H1 (cell line): ENCODE data around the gene ISLR2. TPM values are rescaled to one million over a fixed set of nuclear protein-coding genes. Genes with fewer than 3 reads are reported as not detected.

Experiments
- CTCF ChIA-PET: fragments of 300-600 bp; sonication (Branson Sonifier 250); formaldehyde crosslinking; loops from one replicate; lab custom pipeline; 2021; ENCODE audit not compliant: partially characterized antibody; lab: Charles Lee
- POLR2A ChIA-PET: fragments of 300-600 bp; sonication (Branson Sonifier 250); formaldehyde crosslinking; loops from one replicate; lab custom pipeline; 2021; ENCODE audit warnings: inconsistent platforms; ENCODE audit not compliant: partially characterized antibody; lab: Charles Lee
- DNase-seq, 2 experiments: peaks; one replicate each; pipeline versions ENCODE4 v3.0.0 to v3.0.0-alpha.2; 2010 to 2022; ENCODE audit warnings: low spot score in 2 of 2, low read depth in 1 of 2, mixed read lengths in 1 of 2
- FAIRE-seq: peaks from 2 replicates; lab custom pipeline; 2011; peaks lifted over from hg19 to GRCh38; lab: Jason Lieb, UNC
- H2AFZ ChIP-seq: 2 replicates; pipeline ENCODE4 v1.8.1; 2012; ENCODE audit warnings: low read length, inconsistent platforms
- H2AK5ac ChIP-seq: 2 replicates; pipeline ENCODE4 v1.6.1; 2013; ENCODE audit warnings: low read depth, low read length
- H2BK120ac ChIP-seq: replicated peaks from 2 replicates; pipeline ENCODE3; 2013; ENCODE audit warnings: low read depth, low read length, inconsistent platforms
- H2BK12ac ChIP-seq: 2 replicates; pipeline ENCODE4 v1.6.1; 2013; ENCODE audit warnings: low read depth, low read length
- H2BK15ac ChIP-seq: 2 replicates; pipeline ENCODE4 v1.6.1; 2013; ENCODE audit warnings: low read length
- H2BK20ac ChIP-seq: 2 replicates; pipeline ENCODE4 v1.6.1; 2013; ENCODE audit warnings: low read length
- H2BK5ac ChIP-seq: 2 replicates; pipeline ENCODE4 v1.6.1; 2013; ENCODE audit warnings: low read depth, low read length
- H3K14ac ChIP-seq: 2 replicates; pipeline ENCODE4 v1.6.1; 2013; ENCODE audit warnings: inconsistent platforms; ENCODE audit not compliant: insufficient read length
- H3K18ac ChIP-seq: 2 replicates; pipeline ENCODE4 v1.6.1; 2013; ENCODE audit warnings: low read length; ENCODE audit errors: extremely low read depth
- H3K23ac ChIP-seq: 2 replicates; pipeline ENCODE4 v1.6.1; 2013; ENCODE audit warnings: inconsistent platforms; ENCODE audit not compliant: insufficient read length
- H3K23me2 ChIP-seq: 2 replicates; pipeline ENCODE4 v1.6.1; 2013; ENCODE audit warnings: low read depth, low read length
- H3K27ac ChIP-seq: 2 replicates; pipeline ENCODE4 v1.6.1; 2011; ENCODE audit warnings: low read depth, low read length, inconsistent platforms
- H3K27me3 ChIP-seq, 4 experiments: replicated peaks in 1 of 4; 1 replicate in 1 of 4; 2 replicates in 3 of 4; pipeline versions ENCODE4 v1.6.1 to v1.8.1; 2011 to 2013; ENCODE audit warnings: low read length in 3 of 4, mild to moderate bottlenecking in 3 of 4, inconsistent platforms in 2 of 4, mixed read lengths in 2 of 4, moderate library complexity in 1 of 4; ENCODE audit not compliant: control insufficient read depth in 3 of 4, insufficient read depth in 3 of 4; ENCODE audit errors: extremely low read depth in 1 of 4
- H3K36me3 ChIP-seq, 4 experiments: 2 replicates each; pipeline versions ENCODE4 v1.6.1 to v1.8.1; 2011 to 2013; ENCODE audit warnings: mild to moderate bottlenecking in 4 of 4, low read length in 3 of 4, moderate library complexity in 2 of 4, control low read depth in 1 of 4, inconsistent platforms in 1 of 4; ENCODE audit not compliant: insufficient read depth in 4 of 4, control insufficient read depth in 2 of 4
- H3K4ac ChIP-seq: replicated peaks from 2 replicates; pipeline ENCODE3; 2013; ENCODE audit warnings: low read length, low read depth, mixed read lengths, inconsistent platforms; ENCODE audit not compliant: insufficient read length
- H3K4me1 ChIP-seq, 4 experiments: replicated peaks in 1 of 4; 1 replicate in 1 of 4; 2 replicates in 3 of 4; pipeline versions ENCODE4 v1.6.1 to v1.8.1; 2011 to 2013; ENCODE audit warnings: low read length in 3 of 4, inconsistent platforms in 2 of 4, mixed read lengths in 1 of 4; ENCODE audit not compliant: insufficient read depth in 4 of 4, control insufficient read depth in 3 of 4
- H3K4me2 ChIP-seq, 2 experiments: 2 replicates each; pipeline versions ENCODE4 v1.6.1 to v1.8.1; 2011 to 2013; ENCODE audit warnings: low read depth in 2 of 2, low read length in 2 of 2, control low read depth in 1 of 2, inconsistent platforms in 1 of 2, mild to moderate bottlenecking in 1 of 2; ENCODE audit not compliant: insufficient read depth in 1 of 2
- H3K4me3 ChIP-seq, 4 experiments: fragments of 200-600, 300-600 bp in 1 of 4; sonication (generic), shearing (Covaris generic), sonication (Bioruptor Twin) in 1 of 4; 2 replicates each; pipeline versions ENCODE4 v1.5.1 to v1.8.1; 2011 to 2016; ENCODE audit warnings: low read length in 4 of 4, low read depth in 3 of 4, control low read depth in 2 of 4, inconsistent platforms in 2 of 4, mild to moderate bottlenecking in 2 of 4, mixed read lengths in 1 of 4, moderate library complexity in 1 of 4; ENCODE audit not compliant: insufficient read depth in 2 of 4; ENCODE audit errors: extremely low read depth in 1 of 4
- H3K56ac ChIP-seq: replicated peaks from 2 replicates; pipeline ENCODE3; 2013; ENCODE audit warnings: low read depth, mild to moderate bottlenecking, mixed read lengths, low read length, inconsistent platforms; ENCODE audit not compliant: insufficient read length
- H3K79me1 ChIP-seq: 2 replicates; pipeline ENCODE4 v1.6.1; 2013; ENCODE audit warnings: low read depth, low read length, control low read depth
- H3K79me2 ChIP-seq, 2 experiments: 2 replicates each; pipeline versions ENCODE4 v1.6.1 to v1.8.1; 2012 to 2013; ENCODE audit warnings: low read length in 2 of 2, mild to moderate bottlenecking in 2 of 2, inconsistent platforms in 1 of 2; ENCODE audit not compliant: insufficient read depth in 2 of 2, control insufficient read depth in 1 of 2
- H3K9ac ChIP-seq, 4 experiments: replicated peaks in 1 of 4; 1 replicate in 1 of 4; 2 replicates in 3 of 4; pipeline versions ENCODE4 v1.6.1 to v1.8.1; 2011 to 2013; ENCODE audit warnings: low read depth in 3 of 4, low read length in 3 of 4, control low read depth in 2 of 4, mild to moderate bottlenecking in 2 of 4, moderate library complexity in 2 of 4, inconsistent platforms in 1 of 4; ENCODE audit errors: extremely low read depth in 1 of 4
- H3K9me3 ChIP-seq, 2 experiments: 2 replicates each; pipeline versions ENCODE4 v1.6.1 to v1.8.1; 2012 to 2013; ENCODE audit warnings: mild to moderate bottlenecking in 2 of 2, moderate library complexity in 2 of 2, control low read depth in 1 of 2, inconsistent platforms in 1 of 2, low read depth in 1 of 2, low read length in 1 of 2, mixed read lengths in 1 of 2; ENCODE audit not compliant: insufficient read depth in 2 of 2
- H4K20me1 ChIP-seq, 2 experiments: replicated peaks in 1 of 2; 2 replicates each; pipeline versions ENCODE3 to v1.8.1; 2011 to 2013; ENCODE audit warnings: inconsistent platforms in 2 of 2, low read length in 2 of 2, mild to moderate bottlenecking in 1 of 2; ENCODE audit not compliant: insufficient read depth in 2 of 2, control insufficient read depth in 1 of 2
- H4K5ac ChIP-seq: 2 replicates; pipeline ENCODE4 v1.6.1; 2013; ENCODE audit warnings: low read length, low read depth, mixed read lengths, inconsistent platforms; ENCODE audit not compliant: insufficient read length
- H4K8ac ChIP-seq: 2 replicates; pipeline ENCODE4 v1.8.0; 2013; ENCODE audit warnings: mild to moderate bottlenecking, moderate library complexity, low read length, inconsistent platforms; ENCODE audit not compliant: insufficient read depth; ENCODE audit errors: extremely low read depth
- H4K91ac ChIP-seq: replicated peaks from 2 replicates; pipeline ENCODE3; 2013; ENCODE audit warnings: low read length, mixed read lengths, inconsistent platforms; ENCODE audit not compliant: insufficient read length
- ATF3 ChIP-seq: IDR thresholded peaks from 2 replicates; pipeline ENCODE4 v1.6.1; 2011; ENCODE audit warnings: low read depth, mild to moderate bottlenecking, low read length; ENCODE audit not compliant: insufficient read depth
- EGR1 ChIP-seq: IDR thresholded peaks from 2 replicates; pipeline ENCODE4 v1.6.1; 2011; ENCODE audit warnings: low read depth, low read length, borderline replicate concordance
- HDAC6 ChIP-seq: IDR thresholded peaks from one replicate; pipeline ENCODE4 v1.7.1; 2012; ENCODE audit warnings: low read depth, mild to moderate bottlenecking, inconsistent platforms, low read length, moderate library complexity
- MAX ChIP-seq: IDR thresholded peaks from 2 replicates; pipeline ENCODE4 v1.6.1; 2012; ENCODE audit warnings: inconsistent platforms
- POLR2A ChIP-seq, 2 experiments: IDR thresholded peaks; 1 replicate in 1 of 2; 2 replicates in 1 of 2; pipeline ENCODE4 v1.6.1; 2011; ENCODE audit warnings: low read depth in 2 of 2, low read length in 2 of 2, mild to moderate bottlenecking in 2 of 2; ENCODE audit errors: control extremely low read depth in 1 of 2
- RAD21 ChIP-seq, 2 experiments: IDR thresholded peaks in 1 of 2; conservative IDR thresholded peaks in 1 of 2; 2 replicates each; pipeline ENCODE4 v1.6.1; 2011; ENCODE audit warnings: low read depth in 2 of 2, low read length in 2 of 2, improper control_type of control experiment in 1 of 2, inconsistent platforms in 1 of 2, mild to moderate bottlenecking in 1 of 2, moderate library complexity in 1 of 2
- SIX5 ChIP-seq: IDR thresholded peaks from 2 replicates; pipeline ENCODE4 v1.6.1; 2011; ENCODE audit warnings: mild to moderate bottlenecking, low read depth, low read length
- SP1 ChIP-seq: IDR thresholded peaks from 2 replicates; pipeline ENCODE4 v1.6.1; 2011; ENCODE audit warnings: low read depth, low read length
- USF2 ChIP-seq: IDR thresholded peaks from 2 replicates; pipeline ENCODE4 v1.6.1; 2011; ENCODE audit warnings: low read length, improper control_type of control experiment
- WGBS, 2 experiments: shearing (Covaris generic) in 1 of 2; methylation state at CpG; one replicate each; pipeline versions ENCODE4 v1.1.6 to v1.1.7; 2013 to 2015; ENCODE audit warnings: low lambda C conversion rate in 2 of 2, mixed read lengths in 2 of 2, inconsistent platforms in 1 of 2, low coverage in 1 of 2, missing lambda C conversion rate in 1 of 2; ENCODE audit not compliant: insufficient replicate concordance in 2 of 2, insufficient coverage in 1 of 2, insufficient read length in 1 of 2; ENCODE audit errors: extremely low coverage in 1 of 2, missing lambda C conversion rate in 1 of 2; 5-methylcytosine and 5-hydroxymethylcytosine counted together
- polyA plus RNA-seq, 7 experiments: library from polyadenylated mRNA; depleted of rRNA in 3 of 7; stranded (reverse) in 5 of 7; unstranded in 2 of 7; fragments of >200 nt in 5 of 7; fragments of 200-250 nt in 2 of 7; gene quantifications; 1 replicate in 5 of 7; 2 replicates in 1 of 7; 4 replicates in 1 of 7; pipeline versions ENCODE4 v1.2.1 to v1.2.3, GENCODE V29; 2011 to 2013; ENCODE audit warnings: missing spikeins in 2 of 7, mixed read lengths in 2 of 7
- total RNA-seq: library from RNA; stranded (reverse); fragmentation: NEBNext Ultra II Directional; extraction: Animal tissue kit (Norgen Biotek cat#: 25700); gene quantifications from 2 replicates; pipeline ENCODE4 v1.2.1, GENCODE V29; 2021

Gene ISLR2
- total and polyA plus RNA-seq, 2 of the 8 experiments (the other 6 are each of a cell fraction or from before 2014, with no cell fraction given) = 0.47 to 0.58 TPM

- TF ChIP-seq HDAC6 = no peak
- TF ChIP-seq SP1 = no peak
- TF ChIP-seq MAX = no peak
- no peak for TF ChIP-seq POLR2A (IDR thresholded peaks at IDR 0.05; ENCODE audit: control extremely low read depth in 1 of 2, low read depth in 2 of 2, low read length in 2 of 2)
- TF ChIP-seq SIX5 = no peak
- no peak for TF ChIP-seq ATF3
- no peak for TF ChIP-seq USF2
- no peak for TF ChIP-seq EGR1
- TF ChIP-seq RAD21 (IDR thresholded peaks at IDR 0.05 in 1 of 2, conservative IDR thresholded peaks at IDR 0.05 in 1 of 2; ENCODE audit: low read depth in 2 of 2, low read length in 2 of 2) = no peak
- WGBS, 2 experiments = 83% methylated on average over 3 of the region's 3 CpGs; no CpG with 5 or more reads in 1 of the 2 experiments
Measured at GRCh38 chr15:74124196-74124595, 6.2 kb upstream of the ISLR2 start.

More at GRCh38 chr15:74124196-74124595, 6.2 kb upstream of the ISLR2 start:
- Histone ChIP-seq H3K79me1 (no peaks in the 10 kb centered on the region), H3K9me3 (no peaks in the 10 kb centered on the region), H3K27me3 (peaks cover 16 to 34% (median 25%) of the 10 kb centered on the region in 4 experiments; a peak in 6 of 7 replicates), H3K18ac (no peak overlapping the region), H3K27ac (no peak overlapping the region), H4K91ac (no peak overlapping the region), H4K5ac (no peak overlapping the region), H2BK5ac (no peak overlapping the region), H3K9ac (no peak overlapping the region), H3K79me2 (no peaks in the 10 kb centered on the region), H2BK12ac (no peak overlapping the region; the same call in 1 of the 2 replicates), H2AFZ (no peak overlapping the region), H3K36me3 (no peaks in the 10 kb centered on the region), H3K4ac (no peak overlapping the region), H3K4me1 (peaks cover 2 to 29% (median 20%) of the 10 kb centered on the region in 4 experiments), H2AK5ac (no peak overlapping the region), H3K23ac (no peak overlapping the region), H2BK15ac (no peak overlapping the region), H3K23me2 (peaks cover 5% of the 10 kb centered on the region; the same call in 1 of the 2 replicates), H2BK20ac (no peak overlapping the region), H4K8ac (no peak overlapping the region), H3K14ac (no peak overlapping the region), H2BK120ac (no peak overlapping the region), H3K4me2 (no peak overlapping the region), H3K4me3 (no peak overlapping the region), H4K20me1 (no peaks in the 10 kb centered on the region), H3K56ac (no peak overlapping the region)
- ChIA-PET POLR2A (interaction anchor here (1.6 kb wide), 1 partner anchor 203 kb away, joined by 3 read pairs; no protein-coding TSS in a partner anchor), CTCF (interaction anchor here (0.7 to 2.9 kb wide), 7 partner anchors 11 to 197 kb away, joined by 4 to 31 read pairs (median 5); no protein-coding TSS in a partner anchor)
- DNase-seq (no peak), FAIRE-seq (no peak)
